Neural progenitor cell (in vitro differentiated cells): ENCODE measurements around the gene PAIP2.

Source experiments
- EZH2 ChIP-seq: fragments of 200-600 bp; sonication (generic); IDR thresholded peaks from 2 replicates; pipeline ENCODE4 v1.6.1; 2017; ENCODE audit warnings: antibody characterized with exemption, mild to moderate bottlenecking, moderate library complexity
- EZH2phosphoT487 ChIP-seq: fragments of 200-600 bp; sonication (generic); IDR thresholded peaks from 2 replicates; pipeline ENCODE4 v1.6.1; 2017; ENCODE audit warnings: antibody characterized with exemption
- TF ChIP-seq, protein P1 (sequence below): fragments of 200-600 bp; sonication (generic); IDR thresholded peaks from 2 replicates; pipeline ENCODE4 v1.5.1; 2017; ENCODE audit warnings: antibody characterized with exemption, mild to moderate bottlenecking

DNA sequence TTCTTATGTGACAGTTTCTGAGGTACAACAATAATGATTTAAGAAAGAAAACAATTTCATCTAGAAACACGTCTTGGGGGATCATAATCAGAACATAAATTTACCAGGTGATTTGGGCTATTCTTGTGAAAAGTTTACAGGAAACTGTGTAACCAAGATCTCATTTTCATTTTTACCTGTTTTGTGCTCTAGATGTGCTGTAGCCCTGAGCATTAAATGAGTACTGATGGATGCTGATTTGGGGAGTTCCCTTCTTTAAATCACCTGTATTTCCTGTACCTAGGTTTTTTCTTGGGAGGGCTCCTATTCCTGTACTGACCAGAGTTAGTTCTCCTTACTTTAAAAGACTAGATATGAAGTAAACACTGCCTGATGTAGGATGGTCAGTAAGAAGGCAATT, 35.5 kb upstream of the PAIP2 start:
- TF ChIP-seq, protein P1, sequence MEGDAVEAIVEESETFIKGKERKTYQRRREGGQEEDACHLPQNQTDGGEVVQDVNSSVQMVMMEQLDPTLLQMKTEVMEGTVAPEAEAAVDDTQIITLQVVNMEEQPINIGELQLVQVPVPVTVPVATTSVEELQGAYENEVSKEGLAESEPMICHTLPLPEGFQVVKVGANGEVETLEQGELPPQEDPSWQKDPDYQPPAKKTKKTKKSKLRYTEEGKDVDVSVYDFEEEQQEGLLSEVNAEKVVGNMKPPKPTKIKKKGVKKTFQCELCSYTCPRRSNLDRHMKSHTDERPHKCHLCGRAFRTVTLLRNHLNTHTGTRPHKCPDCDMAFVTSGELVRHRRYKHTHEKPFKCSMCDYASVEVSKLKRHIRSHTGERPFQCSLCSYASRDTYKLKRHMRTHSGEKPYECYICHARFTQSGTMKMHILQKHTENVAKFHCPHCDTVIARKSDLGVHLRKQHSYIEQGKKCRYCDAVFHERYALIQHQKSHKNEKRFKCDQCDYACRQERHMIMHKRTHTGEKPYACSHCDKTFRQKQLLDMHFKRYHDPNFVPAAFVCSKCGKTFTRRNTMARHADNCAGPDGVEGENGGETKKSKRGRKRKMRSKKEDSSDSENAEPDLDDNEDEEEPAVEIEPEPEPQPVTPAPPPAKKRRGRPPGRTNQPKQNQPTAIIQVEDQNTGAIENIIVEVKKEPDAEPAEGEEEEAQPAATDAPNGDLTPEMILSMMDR = no peak
- TF ChIP-seq EZH2 (no peak), EZH2phosphoT487 (no peak)
